BLaER1 (cell line): ENCODE data around the gene OTOP3.

ENCODE experiments used
- H3K27ac ChIP-seq: shearing (Covaris generic); formaldehyde crosslinking; 2 replicates; pipeline ENCODE4 v1.8.1; 2022
- H3K27me3 ChIP-seq: shearing (Covaris generic); formaldehyde crosslinking; 2 replicates; pipeline ENCODE4 v1.8.1; 2022
- H3K36me3 ChIP-seq: shearing (Covaris generic); formaldehyde crosslinking; 2 replicates; pipeline ENCODE4 v1.8.1; 2022
- H3K4me1 ChIP-seq: shearing (Covaris generic); formaldehyde crosslinking; 2 replicates; pipeline ENCODE4 v1.8.1; 2022
- H3K4me2 ChIP-seq: shearing (Covaris generic); formaldehyde crosslinking; 2 replicates; pipeline ENCODE4 v1.8.1; 2022
- H3K4me3 ChIP-seq: shearing (Covaris generic); formaldehyde crosslinking; 2 replicates; pipeline ENCODE4 v1.8.1; 2022
- H3K9ac ChIP-seq: shearing (Covaris generic); formaldehyde crosslinking; 2 replicates; pipeline ENCODE4 v1.8.1; 2022
- H3K9me3 ChIP-seq: shearing (Covaris generic); formaldehyde crosslinking; 2 replicates; pipeline ENCODE4 v1.8.1; 2022
- H4K20me1 ChIP-seq: shearing (Covaris generic); formaldehyde crosslinking; 2 replicates; pipeline ENCODE4 v1.8.1; 2022
- Cebpa-rat ChIP-seq: shearing (Covaris generic); IDR thresholded peaks from 2 replicates; pipeline ENCODE4 v1.8.1; 2022

The OTOP3 gene

DNA sequence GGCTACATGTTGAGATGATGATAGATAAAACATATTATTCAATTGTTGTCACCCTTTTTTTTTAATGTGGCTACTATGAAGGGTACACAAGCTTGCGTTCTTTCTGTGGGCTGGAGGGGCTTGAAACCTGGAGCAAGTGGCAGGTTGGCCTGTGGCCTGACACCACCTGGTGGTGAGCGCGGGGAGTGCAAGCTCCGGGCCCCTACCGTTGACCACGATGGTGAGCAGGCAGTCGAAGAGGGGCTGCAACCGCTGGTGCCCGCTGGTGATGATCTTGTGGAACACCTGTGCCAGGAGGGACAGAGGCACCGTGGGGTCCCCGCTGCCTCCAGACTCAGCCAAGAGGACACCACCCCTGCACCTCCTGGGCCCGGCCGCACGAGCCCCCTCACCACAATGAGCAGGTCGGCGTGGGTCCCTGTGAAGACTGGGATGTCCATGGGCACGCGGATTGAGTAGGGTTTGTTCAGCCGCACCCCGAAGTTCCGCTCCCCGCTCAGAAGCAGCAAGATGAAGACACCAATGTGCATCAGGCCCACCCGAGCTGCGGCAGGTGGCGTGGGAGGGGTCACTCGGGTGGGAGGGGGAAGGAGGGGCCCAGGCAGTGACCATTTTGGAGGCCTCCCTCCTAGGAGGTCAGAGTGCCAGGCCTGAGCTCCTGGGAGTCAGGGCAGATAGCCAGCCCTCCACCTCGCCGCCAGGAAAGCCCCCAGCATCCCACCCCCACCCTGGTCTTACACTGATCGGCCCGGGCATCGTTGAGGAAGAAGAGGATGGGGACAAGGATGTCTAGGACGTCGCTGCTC, 22.4 kb downstream of the OTOP3 start:
- H3K27me3 ChIP-seq = no peaks in the 10 kb centered on the region
- no peak for TF ChIP-seq Cebpa-rat
- no peak overlapping the region for H3K9ac ChIP-seq
- H3K4me1 ChIP-seq = peaks cover 20% of the 10 kb centered on the region
- H3K4me2 ChIP-seq = no peak overlapping the region
- H3K4me3 ChIP-seq = no peak overlapping the region
- H3K9me3 ChIP-seq = no peaks in the 10 kb centered on the region
- no peaks in the 10 kb centered on the region for H3K36me3 ChIP-seq
- no peaks in the 10 kb centered on the region for H4K20me1 ChIP-seq
- no peak overlapping the region for H3K27ac ChIP-seq

DNA sequence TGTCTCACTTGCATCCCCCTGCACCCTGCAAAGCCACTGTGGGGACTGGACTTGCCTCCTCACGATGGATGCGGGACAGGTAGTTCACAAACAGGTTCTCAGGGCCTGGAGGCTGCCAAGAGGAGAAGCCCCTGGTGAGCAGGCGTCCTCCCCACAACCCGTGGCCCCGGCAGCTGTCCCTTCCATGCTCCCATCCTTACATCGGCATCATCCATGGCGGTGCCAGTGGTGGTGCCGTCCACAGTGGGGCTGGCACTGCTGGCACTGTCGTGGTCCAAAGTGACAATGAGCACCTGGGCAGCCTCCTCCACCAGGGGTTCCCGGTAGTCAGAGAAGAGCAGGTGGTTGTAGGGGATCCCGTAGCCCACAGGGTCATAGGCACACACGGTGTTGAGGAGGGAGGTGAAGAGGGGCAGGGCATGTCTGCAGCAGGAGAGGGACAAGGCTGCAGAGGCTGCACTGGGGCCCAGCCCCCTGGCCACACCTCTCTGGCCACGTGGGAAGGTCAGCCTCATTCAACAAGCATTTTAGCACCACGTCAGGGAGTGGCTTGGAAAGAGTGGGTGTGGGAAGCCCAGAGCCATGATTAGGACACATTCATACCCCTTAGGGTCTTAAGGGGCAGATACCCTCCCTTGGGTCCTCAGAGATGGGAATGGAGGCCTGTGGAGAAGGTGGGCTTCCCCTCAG, 24.3 kb downstream of the OTOP3 start:
- peaks cover 17% of the 10 kb centered on the region for H3K4me1 ChIP-seq
- H3K4me3 ChIP-seq = no peak overlapping the region
- no peaks in the 10 kb centered on the region for H4K20me1 ChIP-seq
- no peaks in the 10 kb centered on the region for H3K9me3 ChIP-seq
- no peak overlapping the region for H3K9ac ChIP-seq
- no peaks in the 10 kb centered on the region for H3K27me3 ChIP-seq
- H3K36me3 ChIP-seq = no peaks in the 10 kb centered on the region
- TF ChIP-seq Cebpa-rat = no peak
- H3K4me2 ChIP-seq = no peak overlapping the region
- H3K27ac ChIP-seq = no peak overlapping the region

- no peak for TF ChIP-seq Cebpa-rat
- no peaks in the 10 kb centered on the region for H3K36me3 ChIP-seq
- H3K27me3 ChIP-seq = no peaks in the 10 kb centered on the region
- H3K27ac ChIP-seq = no peak overlapping the region
- no peak overlapping the region for H3K9ac ChIP-seq
- no peak overlapping the region for H3K4me3 ChIP-seq
- H3K4me2 ChIP-seq = no peak overlapping the region
- H3K9me3 ChIP-seq = no peaks in the 10 kb centered on the region
- peaks cover 9% of the 10 kb centered on the region for H3K4me1 ChIP-seq
- no peaks in the 10 kb centered on the region for H4K20me1 ChIP-seq
Measured at GRCh38 chr17:74960570-74961342, 25.1 kb downstream of the OTOP3 start.

DNA sequence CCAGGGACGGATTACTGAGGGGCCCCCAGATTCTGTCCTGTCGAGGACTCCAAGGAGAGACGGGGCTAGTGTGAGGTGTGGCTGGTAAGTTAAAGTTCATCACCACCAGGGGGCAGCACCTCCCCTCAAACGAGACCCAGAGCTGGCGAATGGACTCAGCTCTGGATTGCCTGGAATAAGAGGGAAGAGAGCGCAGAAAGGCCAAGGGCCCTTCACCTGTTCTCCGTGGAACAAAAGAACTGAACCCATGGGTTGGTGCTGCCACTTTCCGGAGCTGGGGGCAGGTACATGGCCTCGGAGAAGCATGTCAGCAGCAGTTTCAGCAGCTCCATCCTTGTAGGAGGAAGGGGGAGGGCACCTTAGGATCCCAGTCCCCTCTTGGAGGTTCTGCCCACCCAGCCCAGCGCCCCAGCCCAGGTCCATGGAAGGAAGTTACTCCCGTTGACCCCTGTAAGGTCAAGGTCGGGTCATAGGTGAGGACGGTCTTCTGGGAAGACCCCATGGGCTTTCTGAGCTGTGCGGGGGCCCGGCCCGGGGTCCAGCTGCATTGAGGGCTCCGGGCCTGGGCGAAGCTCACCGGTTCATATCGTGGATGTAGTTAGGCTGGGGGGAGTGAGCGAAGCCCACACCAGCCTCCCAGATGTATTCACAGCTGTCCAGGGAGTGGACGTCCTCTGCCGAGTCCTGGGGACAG, 26.1 kb downstream of the OTOP3 start:
- no peak overlapping the region for H3K4me3 ChIP-seq
- no peaks in the 10 kb centered on the region for H3K36me3 ChIP-seq
- H3K27ac ChIP-seq = no peak overlapping the region
- no peak overlapping the region for H3K4me2 ChIP-seq
- H3K27me3 ChIP-seq = no peaks in the 10 kb centered on the region
- peaks cover under 1% of the 10 kb centered on the region for H3K4me1 ChIP-seq
- no peaks in the 10 kb centered on the region for H4K20me1 ChIP-seq
- TF ChIP-seq Cebpa-rat = no peak
- H3K9ac ChIP-seq = no peak overlapping the region
- no peaks in the 10 kb centered on the region for H3K9me3 ChIP-seq

DNA sequence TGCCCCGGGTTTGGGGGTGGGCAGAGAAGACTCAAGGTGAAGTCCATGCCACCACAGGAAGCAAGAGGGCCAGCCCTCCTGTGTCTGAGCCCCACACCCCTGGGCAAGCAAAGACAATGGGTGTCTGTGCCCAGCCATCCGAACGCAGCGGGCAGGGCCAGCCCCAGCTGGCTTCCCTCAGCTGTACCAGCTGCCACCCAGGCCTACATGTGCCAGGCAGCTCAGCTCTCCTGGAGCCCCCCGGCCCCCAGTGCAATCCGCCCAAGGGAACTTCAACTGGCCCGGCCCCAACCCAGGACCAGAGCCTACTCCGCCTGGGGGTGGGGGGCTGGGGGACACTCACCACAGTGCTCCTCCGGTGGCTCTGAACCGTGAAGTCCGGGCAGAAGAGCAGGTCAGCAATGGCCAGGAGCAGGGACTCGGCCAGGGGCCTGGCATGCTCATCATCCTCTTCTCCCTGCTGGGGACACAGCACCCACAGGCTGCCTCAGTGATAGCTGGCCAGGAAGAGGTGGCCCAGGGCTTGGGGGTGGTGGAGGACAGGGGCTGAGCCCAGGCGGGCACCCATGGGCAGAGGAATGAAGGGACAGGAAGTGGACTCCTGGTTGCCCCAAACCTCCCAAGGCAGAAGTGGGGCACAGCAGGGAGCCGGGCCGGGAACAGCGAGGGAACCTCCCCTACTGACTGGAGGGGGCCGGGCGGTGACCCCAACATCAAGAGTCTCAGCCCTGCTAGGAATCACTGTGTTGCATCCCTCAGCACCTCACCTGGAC, 27.1 kb downstream of the OTOP3 start:
- Histone ChIP-seq H3K36me3 (no peaks in the 10 kb centered on the region), H3K4me1 (no peaks in the 10 kb centered on the region), H3K4me3 (no peak overlapping the region), H3K27ac (no peak overlapping the region), H3K9me3 (no peaks in the 10 kb centered on the region), H3K27me3 (no peaks in the 10 kb centered on the region), H3K4me2 (no peak overlapping the region), H3K9ac (no peak overlapping the region), H4K20me1 (no peaks in the 10 kb centered on the region)
- no peak for TF ChIP-seq Cebpa-rat

GRCh38 chr17:74963656-74964055, 28.0 kb downstream of the OTOP3 start:
- Histone ChIP-seq H3K4me2 (no peak overlapping the region), H3K27me3 (no peaks in the 10 kb centered on the region), H3K27ac (no peak overlapping the region), H4K20me1 (no peaks in the 10 kb centered on the region), H3K9ac (no peak overlapping the region), H3K9me3 (no peaks in the 10 kb centered on the region), H3K4me3 (no peak overlapping the region), H3K4me1 (no peaks in the 10 kb centered on the region), H3K36me3 (no peaks in the 10 kb centered on the region)
- no peak for TF ChIP-seq Cebpa-rat

DNA sequence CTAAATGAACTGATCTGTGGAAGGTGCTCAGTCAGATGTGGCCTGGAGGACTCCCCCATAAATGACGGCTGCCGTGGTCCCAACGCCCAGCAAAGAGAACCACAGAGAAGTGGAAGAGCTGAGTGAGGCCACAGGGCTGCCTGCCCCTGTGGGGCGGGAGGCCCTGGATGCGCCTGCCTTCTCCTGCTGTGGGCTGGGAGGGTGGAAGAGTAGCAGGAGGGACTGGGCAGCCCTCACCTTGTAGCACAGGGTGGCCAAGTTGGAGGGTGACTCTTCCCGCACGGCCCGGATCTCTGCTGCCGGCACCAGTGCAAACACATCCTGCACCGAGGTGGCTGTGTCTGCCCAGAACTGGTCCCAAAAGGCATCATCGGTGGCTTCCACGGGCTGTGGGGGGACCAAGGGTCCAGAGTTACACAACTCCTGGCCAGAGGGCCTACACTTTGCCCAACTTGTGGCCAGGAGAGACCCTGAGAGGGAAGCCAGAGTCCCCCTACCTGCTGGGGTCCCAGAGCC, 28.6 kb downstream of the OTOP3 start:
- H4K20me1 ChIP-seq = no peaks in the 10 kb centered on the region
- H3K4me3 ChIP-seq = no peak overlapping the region
- no peak overlapping the region for H3K27ac ChIP-seq
- no peak overlapping the region for H3K4me2 ChIP-seq
- no peak for TF ChIP-seq Cebpa-rat
- H3K36me3 ChIP-seq = no peaks in the 10 kb centered on the region
- H3K4me1 ChIP-seq = no peaks in the 10 kb centered on the region
- no peak overlapping the region for H3K9ac ChIP-seq
- no peaks in the 10 kb centered on the region for H3K9me3 ChIP-seq
- no peaks in the 10 kb centered on the region for H3K27me3 ChIP-seq

- no peaks in the 10 kb centered on the region for H3K4me1 ChIP-seq
- no peaks in the 10 kb centered on the region for H3K9me3 ChIP-seq
- H3K4me3 ChIP-seq = no peak overlapping the region
- no peaks in the 10 kb centered on the region for H3K27me3 ChIP-seq
- no peak overlapping the region for H3K4me2 ChIP-seq
- H3K9ac ChIP-seq = no peak overlapping the region
- no peak for TF ChIP-seq Cebpa-rat
- no peaks in the 10 kb centered on the region for H4K20me1 ChIP-seq
- no peaks in the 10 kb centered on the region for H3K36me3 ChIP-seq
- H3K27ac ChIP-seq = no peak overlapping the region
Measured at GRCh38 chr17:74964988-74965622, 29.4 kb downstream of the OTOP3 start.
